Breast epithelium (tissue), 4 donors: ENCODE measurements around the gene TTLL6. TPM values are rescaled to one million over a fixed set of nuclear protein-coding genes. Genes with fewer than 3 reads are reported as not detected.

Experiments
- DNase-seq, 2 donors: peaks; one replicate each; pipeline ENCODE4 v3.0.0-alpha.2; 2019; ENCODE audit warnings: low spot score in 2 of 2
- H3K27ac ChIP-seq, 2 donors: fragments of 200-600 bp; sonication (generic) in 1 of 2; one replicate each; pipeline ENCODE4 v1.5.1; 2016 to 2019; ENCODE audit warnings: mild to moderate bottlenecking in 1 of 2
- H3K27me3 ChIP-seq, 2 donors: fragments of 200-600 bp; sonication (generic) in 1 of 2; one replicate each; pipeline versions ENCODE4 v1.5.1 to v1.6.0; 2017 to 2019; ENCODE audit warnings: control low read depth in 1 of 2, mild to moderate bottlenecking in 1 of 2
- H3K36me3 ChIP-seq: fragments of 200-600 bp; one replicate; pipeline ENCODE4 v1.5.1; 2019
- H3K4me1 ChIP-seq, 2 donors: fragments of 200-600 bp; sonication (generic); one replicate each; pipeline ENCODE4 v1.5.1; 2016 to 2019; ENCODE audit warnings: control low read depth in 1 of 2
- H3K4me3 ChIP-seq, 3 donors: fragments of 200-600 bp; sonication (generic); 1 replicate in 2 of 3; 2 replicates in 1 of 3; pipeline ENCODE4 v1.5.1; 2016 to 2019; ENCODE audit warnings: mild to moderate bottlenecking in 3 of 3, moderate library complexity in 2 of 3
- H3K9me3 ChIP-seq, 2 donors: fragments of 200-600 bp; sonication (generic) in 1 of 2; one replicate each; pipeline ENCODE4 v1.5.1; 2016 to 2019; ENCODE audit warnings: control low read depth in 1 of 2
- CTCF ChIP-seq, 3 donors: fragments of 450-650 bp; IDR thresholded peaks; one replicate each; pipeline ENCODE4 v1.5.1; 2016 to 2017; ENCODE audit warnings: antibody characterized with exemption in 3 of 3, mild to moderate bottlenecking in 3 of 3, moderate library complexity in 3 of 3
- POLR2A ChIP-seq: fragments of 450-650 bp; IDR thresholded peaks from one replicate; pipeline ENCODE4 v1.6.1; 2016; ENCODE audit warnings: antibody characterized with exemption, mild to moderate bottlenecking, moderate library complexity
- POLR2AphosphoS5 ChIP-seq, 3 donors: sonication (generic); formaldehyde crosslinking; IDR thresholded peaks; one replicate each; pipeline ENCODE4 v1.6.1; 2017; ENCODE audit warnings: antibody characterized with exemption in 3 of 3
- intact Hi-C: fragments of 100-400 bp; cut with DNase I; formaldehyde crosslinking; loops from one replicate; pipeline ENCODE4 v1.15.1; 2023; ENCODE audit warnings: low total_unique reads
- total RNA-seq, 3 donors: library from RNA; depleted of rRNA; stranded (reverse); fragments of >200 nt; gene quantifications; one replicate each; pipeline ENCODE4 v1.1.0, GENCODE V29; 2016

TTLL6 gene
- total RNA-seq = under 1 TPM in 2 of 3 donors, not detected in 1; under 0.01 to 0.32 TPM

DNA sequence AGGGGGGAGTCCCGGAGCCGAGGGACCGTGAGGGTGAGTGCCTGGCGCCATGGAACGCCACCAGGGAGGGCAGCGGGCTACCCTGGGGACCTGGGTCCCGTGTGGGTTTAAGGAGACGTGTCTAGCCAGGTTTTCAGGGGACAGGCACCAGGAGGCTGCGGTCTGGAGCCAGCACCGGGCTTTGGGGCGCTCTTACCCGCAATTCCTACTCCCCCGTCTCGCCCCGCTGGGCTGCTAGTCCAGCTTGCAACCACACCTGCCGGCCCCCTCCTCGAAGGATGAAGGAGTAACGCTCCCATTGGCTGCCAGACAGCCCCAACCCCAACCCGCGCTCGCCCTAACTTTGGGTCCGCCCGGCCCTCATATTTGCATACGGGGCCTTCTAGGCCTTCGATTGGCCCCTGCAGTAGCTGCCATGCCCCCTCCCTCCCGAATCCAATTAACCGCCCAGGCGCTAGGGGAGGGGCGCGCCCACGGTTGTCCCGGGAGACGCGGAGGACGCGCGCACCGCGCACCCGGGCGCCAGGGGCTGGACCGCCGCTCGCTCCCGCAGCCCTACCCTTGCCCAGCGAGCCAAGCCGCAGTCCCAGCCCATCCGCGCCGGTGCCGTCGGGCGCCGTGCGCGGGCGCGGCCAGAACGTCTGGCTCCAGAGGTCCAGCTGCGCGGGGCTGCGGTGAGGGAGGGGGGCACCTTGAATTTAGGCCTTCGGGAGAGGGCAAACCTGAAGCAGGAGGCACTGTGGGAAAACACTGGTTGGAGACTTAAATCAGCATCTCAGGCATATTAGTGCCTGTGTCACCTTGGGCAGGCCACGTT is at the start of gene TTLL6:
TSS of gene TTLL6 (minus strand) at position 456 of the 817 bp plus-strand sequence. CDS start at position 299, 157 bp downstream.
- Histone ChIP-seq H3K36me3 (no peaks in the 10 kb centered on the region), H3K27ac (no peak within 1 kb of the TSS), H3K27me3 (peaks cover 0 to 5% of the 10 kb centered on the region in 2 donors), H3K4me1 (no peaks in the 10 kb centered on the region), H3K9me3 (no peaks in the 10 kb centered on the region), H3K4me3 (peak within 1 kb of the TSS; percentile 33 to 65 (median 47))
- TF ChIP-seq CTCF (IDR thresholded peaks at IDR 0.05) = no peak
- TF ChIP-seq POLR2A = no peak
- no peak for TF ChIP-seq POLR2AphosphoS5 (IDR thresholded peaks at IDR 0.05)
- DNase-seq = peak; percentile 79 to 85
- intact Hi-C loops = no loop called here

DNA sequence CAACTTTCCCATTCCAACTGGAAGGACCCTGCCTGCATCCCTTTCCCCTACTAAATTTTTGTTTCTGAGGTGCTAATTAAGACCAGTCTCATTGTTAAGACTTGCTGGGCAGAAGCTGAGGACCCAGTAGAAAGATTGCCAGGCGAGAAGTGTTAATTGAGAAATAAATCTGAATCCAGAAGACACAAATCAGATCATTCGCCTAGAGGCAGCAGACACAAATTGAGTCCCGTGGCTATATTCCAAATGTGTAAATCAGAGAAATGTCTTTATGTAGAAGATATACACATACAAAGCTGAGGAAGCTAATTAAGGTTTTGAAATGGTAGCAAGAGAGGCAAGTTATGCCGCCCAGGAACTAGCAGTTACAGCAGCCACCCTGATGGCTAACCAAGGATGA is 43.4 kb upstream of the TTLL6 start:
- intact Hi-C loops = no loop called here
- Histone ChIP-seq H3K4me1 (no peaks in the 10 kb centered on the region), H3K4me3 (no peak overlapping the region), H3K9me3 (no peaks in the 10 kb centered on the region), H3K27ac (no peak overlapping the region), H3K27me3 (no peaks in the 10 kb centered on the region), H3K36me3 (peaks cover 4% of the 10 kb centered on the region)
- TF ChIP-seq POLR2A (no peak), CTCF (IDR thresholded peaks at IDR 0.05) (no peak), POLR2AphosphoS5 (IDR thresholded peaks at IDR 0.05) (no peak)
- DNase-seq = no peak

GRCh38 chr17:48860034-48860433 is 43.0 kb upstream of the TTLL6 start:
- H3K9me3 ChIP-seq = no peaks in the 10 kb centered on the region
- H3K4me3 ChIP-seq = no peak overlapping the region
- no peaks in the 10 kb centered on the region for H3K4me1 ChIP-seq
- H3K36me3 ChIP-seq = peaks cover 4% of the 10 kb centered on the region
- no peaks in the 10 kb centered on the region for H3K27me3 ChIP-seq
- intact Hi-C loops = no loop called here
- no peak for TF ChIP-seq POLR2AphosphoS5 (IDR thresholded peaks at IDR 0.05)
- no peak for TF ChIP-seq CTCF (IDR thresholded peaks at IDR 0.05)
- no peak for TF ChIP-seq POLR2A
- no peak for DNase-seq
- H3K27ac ChIP-seq = no peak overlapping the region

DNA sequence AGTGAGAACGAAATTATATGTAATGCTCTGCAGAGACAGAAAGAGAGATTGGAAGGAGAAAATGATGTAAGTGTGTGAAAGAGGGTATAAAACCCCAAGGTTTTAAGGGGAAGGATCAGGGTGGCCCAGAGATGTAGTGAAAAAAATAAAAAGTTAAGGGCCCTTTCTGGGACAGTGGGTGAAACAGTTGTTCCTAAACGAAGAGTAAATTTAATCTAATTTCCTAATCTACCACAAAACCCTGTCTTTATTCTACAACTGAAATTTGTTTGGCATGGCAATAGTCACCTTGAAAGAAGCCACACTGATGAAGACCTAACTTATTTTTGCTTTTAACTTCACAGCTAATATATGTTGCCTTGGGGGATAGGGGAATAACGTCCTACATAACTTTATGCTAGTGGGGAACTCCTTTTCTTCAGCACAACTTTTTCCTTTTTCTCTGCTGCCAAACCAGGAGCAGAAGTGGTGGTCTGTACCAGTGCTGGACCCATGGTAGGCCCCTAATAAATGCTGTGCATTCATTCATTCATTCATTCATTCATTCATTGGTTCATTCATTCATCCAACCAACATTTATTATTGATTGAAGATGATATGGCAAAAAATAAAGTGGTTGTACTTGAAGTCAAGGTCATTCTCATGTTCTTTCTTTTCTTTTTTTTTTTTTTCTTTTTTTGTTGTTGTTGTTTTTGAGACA is 39.2 kb upstream of the TTLL6 start:
- intact Hi-C loops = no loop called here
- Histone ChIP-seq H3K27me3 (no peaks in the 10 kb centered on the region), H3K36me3 (peaks cover 16% of the 10 kb centered on the region), H3K4me1 (no peaks in the 10 kb centered on the region), H3K4me3 (no peak overlapping the region), H3K9me3 (no peaks in the 10 kb centered on the region), H3K27ac (no peak overlapping the region)
- TF ChIP-seq POLR2AphosphoS5 (IDR thresholded peaks at IDR 0.05) = no peak
- TF ChIP-seq POLR2A = no peak
- no peak for TF ChIP-seq CTCF (IDR thresholded peaks at IDR 0.05)
- no peak for DNase-seq
